Ectodermal cell (in vitro differentiated cells): Measurements from ENCODE around the gene GDF7.
A peak's percentile ranks its signal among the peaks of the same experiment; 100 is the strongest.

Experiments
- H3K27ac ChIP-seq: 2 replicates; pipeline ENCODE4 v1.7.0; 2013; ENCODE audit warnings: mild to moderate bottlenecking, low read depth, low read length; ENCODE audit not compliant: insufficient read depth, poor library complexity, severe bottlenecking
- H3K27me3 ChIP-seq: 2 replicates; pipeline ENCODE4 v1.7.0; 2013; ENCODE audit warnings: mild to moderate bottlenecking, low read length; ENCODE audit not compliant: insufficient read depth, control insufficient read depth, poor library complexity, severe bottlenecking
- H3K36me3 ChIP-seq: one replicate; pipeline ENCODE4 v1.7.0; 2013; ENCODE audit warnings: low read length; ENCODE audit not compliant: control insufficient read depth, insufficient read depth
- H3K4me1 ChIP-seq: one replicate; pipeline ENCODE4 v1.7.0; 2013; ENCODE audit warnings: low read length; ENCODE audit not compliant: control insufficient read depth, insufficient read depth
- H3K4me3 ChIP-seq: 2 replicates; pipeline ENCODE4 v1.7.0; 2013; ENCODE audit warnings: low read depth, low read length, control low read depth; ENCODE audit not compliant: insufficient read depth
- H3K9me3 ChIP-seq: 2 replicates; pipeline ENCODE4 v1.7.0; 2013; ENCODE audit warnings: mild to moderate bottlenecking, low read length, moderate library complexity; ENCODE audit not compliant: control insufficient read depth
- WGBS, 2 experiments: methylation state at CpG; one replicate each; pipeline ENCODE4 v1.1.7; 2013; ENCODE audit warnings: missing lambda C conversion rate in 2 of 2; 5-methylcytosine and 5-hydroxymethylcytosine counted together

The GDF7 gene

DNA sequence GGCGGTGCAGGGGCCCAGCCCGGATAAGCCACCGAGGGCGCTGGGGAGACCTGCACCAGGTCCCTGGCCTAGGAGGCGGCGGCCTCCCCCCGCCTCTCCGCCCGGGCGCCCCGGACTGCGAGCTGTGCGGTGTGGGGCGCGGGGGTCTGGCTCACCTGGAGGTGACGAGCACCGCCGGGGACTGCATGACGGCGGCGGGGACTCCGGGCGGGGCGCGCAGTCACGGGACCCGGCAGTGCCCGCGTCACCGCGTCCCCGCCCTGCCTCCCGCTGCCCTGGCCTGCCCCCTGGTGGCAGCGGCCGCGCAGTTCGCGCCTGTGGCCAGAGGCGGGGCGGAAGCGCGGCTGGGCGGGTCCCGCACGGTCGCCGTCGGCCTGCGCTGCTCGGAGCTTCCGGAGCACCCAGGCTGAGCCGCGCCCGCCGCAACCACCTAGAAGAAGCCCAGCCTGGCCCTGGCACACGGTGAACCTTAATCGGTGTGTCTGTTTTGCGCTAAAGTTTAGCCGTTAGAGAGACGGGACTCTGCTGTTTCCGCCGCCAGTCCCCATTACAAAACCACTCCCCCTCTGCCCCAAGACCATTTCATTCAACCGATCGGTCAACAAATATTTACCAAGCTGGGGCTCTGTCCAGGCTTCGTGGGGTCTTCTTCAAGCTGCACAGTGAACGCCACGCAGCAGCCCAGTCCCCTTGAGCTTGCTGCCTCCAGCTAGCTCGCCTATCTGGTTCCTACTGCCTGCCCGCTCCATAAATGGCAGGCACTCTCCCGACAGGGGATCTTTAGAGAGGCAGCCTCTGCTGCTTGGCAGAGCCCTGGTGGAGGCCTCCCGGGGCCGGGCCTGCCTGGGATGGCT is 15.8 kb upstream of the GDF7 start, which contains the start of gene HS1BP3:
Gene HS1BP3 (minus strand): TSS at position 222 of the 854 bp plus-strand sequence. CDS start 35 bp downstream, at position 187.
- 2% methylated on average over 72 of the region's 72 CpGs for WGBS, 2 experiments
- Histone ChIP-seq H3K36me3 (no peaks in the 10 kb centered on the region), H3K27me3 (peaks cover 8% of the 10 kb centered on the region), H3K4me3 (peak within 1 kb of the TSS; percentile 80), H3K9me3 (no peaks in the 10 kb centered on the region), H3K4me1 (no peaks in the 10 kb centered on the region), H3K27ac (no peak within 1 kb of the TSS)

DNA sequence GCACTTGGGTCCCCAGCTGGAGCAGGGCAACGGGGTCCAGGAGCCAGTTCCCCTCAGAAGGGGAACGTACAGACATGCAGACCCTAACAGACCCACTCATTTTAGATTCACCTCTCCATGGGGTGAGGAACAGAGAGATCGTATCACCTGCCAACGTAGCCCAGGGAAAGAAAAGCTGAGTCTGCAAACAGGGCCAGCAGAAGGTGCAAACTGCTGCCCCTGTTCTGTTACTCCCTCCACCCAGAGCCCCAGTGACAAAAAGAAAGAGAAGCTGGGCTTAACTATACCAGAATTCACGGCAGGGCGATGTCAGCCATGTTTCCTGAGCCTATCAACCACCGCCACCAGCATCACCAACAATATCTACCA is 15.2 kb upstream of the GDF7 start:
- Histone ChIP-seq H3K9me3 (no peaks in the 10 kb centered on the region), H3K4me3 (peak overlapping the region; percentile 80), H3K27ac (no peak overlapping the region), H3K4me1 (peaks cover 4% of the 10 kb centered on the region), H3K27me3 (peaks cover 8% of the 10 kb centered on the region), H3K36me3 (no peaks in the 10 kb centered on the region)
- WGBS, 2 experiments, result 74 to 79% methylated on average over 7 of the region's 7 CpGs

DNA sequence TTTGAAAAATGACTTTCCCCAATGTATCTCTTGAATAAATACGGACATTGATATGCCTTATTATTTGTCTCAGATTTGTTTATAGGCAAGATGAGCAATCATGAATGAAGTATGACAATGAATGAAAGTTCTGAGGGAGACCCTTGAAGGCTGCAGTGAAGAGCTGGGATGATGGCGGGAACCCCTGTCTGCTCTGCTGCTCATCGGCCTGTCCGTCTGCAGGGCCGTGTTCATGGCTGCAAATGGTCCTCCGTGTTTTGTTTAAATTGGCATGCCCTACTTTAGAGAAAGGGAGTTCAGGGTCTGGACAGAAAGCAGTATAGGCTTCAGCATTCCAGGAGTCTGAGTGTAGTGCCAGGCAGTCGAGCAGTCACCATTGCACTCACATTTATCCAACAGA is 14.8 kb upstream of the GDF7 start:
- WGBS, 2 experiments, result 90 to 95% methylated on average over 7 of the region's 7 CpGs
- Histone ChIP-seq H3K9me3 (no peaks in the 10 kb centered on the region), H3K36me3 (no peaks in the 10 kb centered on the region), H3K4me1 (peaks cover 8% of the 10 kb centered on the region), H3K27ac (no peak overlapping the region), H3K27me3 (peaks cover 8% of the 10 kb centered on the region), H3K4me3 (no peak overlapping the region)

DNA sequence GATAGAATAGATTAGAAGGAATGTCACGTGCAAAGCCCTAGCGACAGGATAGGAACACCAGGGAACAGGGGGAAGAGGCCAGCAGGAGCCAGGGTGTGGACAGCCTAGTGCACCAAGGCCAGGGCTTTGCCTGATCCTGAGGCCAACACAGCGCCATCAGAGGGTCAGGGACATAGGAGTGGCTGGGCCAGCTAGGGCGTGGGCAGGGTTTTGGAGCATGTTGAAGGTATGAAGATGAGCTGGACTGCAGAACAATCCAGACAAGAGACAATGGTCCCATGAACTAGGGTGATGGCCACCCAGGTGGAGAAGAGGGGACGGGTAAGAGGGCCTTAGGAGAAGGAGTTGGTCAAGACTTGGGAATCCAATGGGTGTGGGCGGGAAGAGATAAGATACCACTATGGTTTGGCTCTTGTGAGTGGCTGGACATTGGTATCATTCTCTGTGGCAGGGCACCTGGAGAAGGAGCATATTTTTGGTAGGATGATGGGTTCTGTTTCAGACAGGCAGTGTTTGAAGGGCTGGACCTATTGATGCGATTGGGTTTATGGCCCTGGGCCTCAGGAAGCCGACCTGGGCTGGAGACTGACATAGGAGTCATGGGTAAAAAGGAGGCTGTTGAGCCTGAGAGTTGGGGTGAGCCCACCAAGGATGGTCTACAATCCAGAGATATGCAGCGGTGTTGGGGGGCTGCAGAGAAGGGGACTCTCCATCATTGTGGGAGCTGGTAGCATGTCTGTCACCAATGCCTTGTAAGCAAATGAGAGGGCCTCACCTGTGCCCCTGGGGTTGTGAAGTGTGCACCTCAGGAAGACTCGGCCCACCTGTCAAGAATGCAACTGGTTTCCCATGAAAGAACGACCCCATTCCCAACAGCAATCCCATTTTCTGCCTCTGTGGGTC is 14.0 kb upstream of the GDF7 start:
- WGBS, 2 experiments, result 93 to 95% methylated on average over 11 of the region's 11 CpGs
- Histone ChIP-seq H3K27ac (no peak overlapping the region), H3K4me1 (peaks cover 8% of the 10 kb centered on the region), H3K9me3 (no peaks in the 10 kb centered on the region), H3K36me3 (no peaks in the 10 kb centered on the region), H3K27me3 (peaks cover 8% of the 10 kb centered on the region), H3K4me3 (no peak overlapping the region)

DNA sequence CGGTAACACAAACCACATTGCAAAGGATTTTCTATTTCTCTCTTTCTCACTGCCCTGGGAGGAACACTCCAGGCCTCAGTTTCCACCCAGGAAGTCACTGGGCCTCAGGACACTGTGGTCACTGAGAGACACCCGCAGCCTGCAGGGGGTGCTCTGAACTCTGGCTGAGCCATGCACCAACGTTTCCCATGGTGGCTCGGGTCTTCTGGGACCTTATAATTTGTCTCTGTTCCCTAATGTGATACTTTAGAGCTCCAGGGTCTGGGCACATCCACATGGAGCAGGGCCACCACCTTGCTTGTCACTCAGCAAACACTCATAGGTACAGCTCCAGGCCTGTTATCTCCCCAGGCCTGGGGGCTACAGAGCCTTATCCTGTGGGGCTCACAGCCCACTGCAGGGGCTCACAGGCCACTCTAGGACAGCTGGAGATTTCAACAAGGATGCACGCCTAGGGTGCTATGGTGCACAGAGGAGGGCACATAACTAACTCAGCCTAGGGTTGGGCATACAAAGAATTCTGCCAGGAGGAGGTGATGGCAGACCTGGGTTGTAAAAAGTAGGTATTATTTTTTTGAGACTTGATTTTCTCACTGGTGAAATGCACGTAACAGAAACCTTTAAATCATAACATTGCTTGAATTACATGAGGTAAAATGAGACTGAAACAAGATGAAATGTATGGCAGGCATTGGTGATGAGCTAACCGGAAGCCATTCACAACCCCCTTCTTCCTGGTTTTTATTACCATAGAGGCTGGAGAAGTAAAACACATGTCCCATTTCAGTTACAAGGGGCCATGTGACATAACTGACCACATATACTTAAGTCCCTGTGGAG is 13.0 kb upstream of the GDF7 start:
- Histone ChIP-seq H3K27ac (no peak overlapping the region), H3K4me3 (no peak overlapping the region), H3K4me1 (peaks cover 8% of the 10 kb centered on the region), H3K27me3 (peaks cover 9% of the 10 kb centered on the region), H3K9me3 (no peaks in the 10 kb centered on the region), H3K36me3 (no peaks in the 10 kb centered on the region)
- 83 to 90% methylated on average over 7 of the region's 7 CpGs for WGBS, 2 experiments

DNA sequence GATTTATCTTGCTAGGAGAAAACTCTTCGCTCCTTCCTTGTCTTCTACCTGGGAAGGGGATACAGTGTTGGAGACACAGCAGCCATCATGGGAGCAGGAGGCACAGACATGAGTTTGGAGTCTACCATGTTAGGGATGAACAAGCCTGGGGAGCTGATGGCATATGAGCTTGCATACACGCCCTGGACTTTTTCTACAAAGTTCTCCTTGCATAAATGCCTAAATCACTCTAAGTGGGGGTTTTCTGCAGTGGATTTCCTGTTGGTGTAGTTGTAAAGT is 12.5 kb upstream of the GDF7 start:
- 87 to 89% methylated on average over 2 of the region's 2 CpGs for WGBS, 2 experiments
- no peak overlapping the region for H3K27ac ChIP-seq
- H3K36me3 ChIP-seq, result no peaks in the 10 kb centered on the region
- H3K27me3 ChIP-seq, result peaks cover 15% of the 10 kb centered on the region
- H3K4me3 ChIP-seq, result no peak overlapping the region
- peaks cover 8% of the 10 kb centered on the region for H3K4me1 ChIP-seq
- H3K9me3 ChIP-seq, result no peaks in the 10 kb centered on the region

DNA sequence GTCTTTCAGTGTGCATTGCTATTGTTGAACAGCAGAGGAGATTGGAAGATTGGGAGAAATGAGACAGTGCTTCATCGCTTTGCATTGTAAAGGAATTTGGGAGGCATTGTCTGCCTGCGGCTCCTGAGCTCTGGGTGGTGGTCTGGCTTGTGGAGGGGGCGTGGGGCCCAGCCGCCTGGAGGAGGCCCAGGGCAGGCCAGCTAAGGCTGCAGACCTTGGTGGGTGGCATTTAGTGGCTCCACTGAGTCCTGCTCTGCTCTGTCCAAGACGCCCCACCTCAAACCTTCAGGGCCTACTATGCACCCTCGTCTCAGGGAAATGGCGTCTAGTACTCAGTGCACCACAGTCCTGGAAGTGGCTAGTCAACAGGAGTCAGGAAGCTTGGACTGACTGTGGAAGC is 10.4 kb upstream of the GDF7 start:
- Histone ChIP-seq H3K27me3 (peaks cover 29% of the 10 kb centered on the region), H3K27ac (no peak overlapping the region), H3K4me1 (peaks cover 13% of the 10 kb centered on the region), H3K9me3 (no peaks in the 10 kb centered on the region), H3K36me3 (no peaks in the 10 kb centered on the region), H3K4me3 (no peak overlapping the region)
- 65 to 68% methylated on average over 7 of the region's 7 CpGs for WGBS, 2 experiments

DNA sequence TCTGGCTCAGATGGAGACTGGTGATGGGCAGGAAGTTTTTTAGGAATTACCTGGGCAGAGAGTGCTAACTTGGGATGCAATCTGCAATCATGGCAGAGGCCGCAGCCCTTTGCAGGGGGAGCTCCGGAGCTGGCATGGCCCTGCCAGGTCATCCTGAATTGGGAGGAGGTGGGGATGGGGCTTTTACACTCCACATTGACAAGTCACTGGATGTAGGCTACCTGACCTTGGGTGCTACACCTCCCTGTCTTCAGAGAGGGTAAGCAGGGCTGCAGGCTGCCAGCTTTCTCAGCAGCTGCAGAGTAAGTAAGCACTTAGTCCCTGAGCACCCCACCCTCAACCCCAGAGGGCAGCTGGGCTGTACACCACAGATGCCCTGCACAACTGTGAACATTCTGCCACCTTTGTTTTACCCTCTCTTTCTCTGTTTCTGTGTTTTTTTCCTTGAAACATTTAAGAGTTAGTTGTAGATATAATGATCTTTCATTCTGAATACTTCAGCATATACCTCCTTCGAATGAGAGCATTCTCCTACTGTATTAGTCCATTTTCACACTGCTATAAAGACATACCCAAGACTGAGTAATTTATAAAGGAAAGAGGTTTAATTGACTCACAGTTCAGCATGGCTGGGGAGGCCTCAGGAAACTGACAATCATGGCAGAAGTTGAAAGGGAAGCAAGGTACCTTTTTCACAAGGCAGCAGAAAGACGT is 9.3 kb upstream of the GDF7 start:
- no peaks in the 10 kb centered on the region for H3K9me3 ChIP-seq
- peaks cover 35% of the 10 kb centered on the region for H3K27me3 ChIP-seq
- WGBS, 2 experiments, result 65 to 77% methylated on average over 3 of the region's 4 CpGs
- no peak overlapping the region for H3K27ac ChIP-seq
- no peak overlapping the region for H3K4me3 ChIP-seq
- peaks cover 23% of the 10 kb centered on the region for H3K4me1 ChIP-seq
- no peaks in the 10 kb centered on the region for H3K36me3 ChIP-seq

DNA sequence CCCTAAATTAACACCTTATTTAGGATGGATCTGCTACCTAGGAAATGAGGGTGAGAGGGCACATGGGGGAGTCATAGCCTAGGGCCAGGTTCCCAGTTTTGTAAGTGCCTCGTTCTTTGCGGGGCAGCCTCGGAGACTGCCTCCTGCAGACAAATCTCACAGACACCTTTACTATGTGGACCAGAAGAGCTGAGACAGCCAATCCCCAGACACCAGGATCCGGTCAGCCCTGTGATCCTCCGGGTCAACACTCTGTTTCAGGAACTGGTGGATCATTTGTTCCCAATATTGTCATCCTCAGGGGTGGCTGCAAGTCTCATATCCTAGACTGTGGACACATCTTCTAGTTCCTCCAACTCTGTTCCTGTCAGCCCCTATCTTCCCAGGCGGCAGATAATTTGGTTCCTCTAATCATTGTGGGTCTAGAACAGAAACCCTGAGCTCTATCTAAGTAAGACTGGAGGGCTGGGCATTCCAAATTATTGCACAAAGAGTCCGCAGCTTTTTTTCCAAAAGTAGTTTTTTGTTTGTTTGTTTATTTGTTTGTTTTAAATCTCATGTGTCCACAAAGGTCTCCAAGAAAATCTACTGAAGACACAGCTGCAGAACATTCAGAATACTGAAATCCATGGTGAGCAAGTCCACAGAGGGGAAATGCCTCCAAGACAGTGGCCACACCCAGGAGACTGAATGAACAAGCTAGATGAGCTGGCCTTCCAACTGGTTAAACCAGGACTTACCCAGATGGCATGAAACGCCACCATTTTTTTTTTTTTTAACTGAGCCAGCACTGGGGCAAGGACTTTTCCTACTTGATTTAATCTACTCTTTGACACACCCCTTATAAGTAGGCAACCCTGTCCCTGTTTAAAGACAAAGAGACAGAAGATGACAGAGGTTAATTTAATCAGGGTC is 6.2 kb upstream of the GDF7 start:
- H3K9me3 ChIP-seq, result no peaks in the 10 kb centered on the region
- H3K27ac ChIP-seq, result no peak overlapping the region
- no peaks in the 10 kb centered on the region for H3K36me3 ChIP-seq
- peaks cover 66% of the 10 kb centered on the region for H3K27me3 ChIP-seq
- 73 to 76% methylated on average over 8 of the region's 8 CpGs for WGBS, 2 experiments
- no peak overlapping the region for H3K4me3 ChIP-seq
- H3K4me1 ChIP-seq, result peaks cover 33% of the 10 kb centered on the region
